Measurements from ENCODE around the gene NRROS.

The NRROS gene

GRCh38 chr3:196625331-196625730 lies 14.2 kb upstream of the NRROS start:
- TF ChIP-seq, protein P1, sequence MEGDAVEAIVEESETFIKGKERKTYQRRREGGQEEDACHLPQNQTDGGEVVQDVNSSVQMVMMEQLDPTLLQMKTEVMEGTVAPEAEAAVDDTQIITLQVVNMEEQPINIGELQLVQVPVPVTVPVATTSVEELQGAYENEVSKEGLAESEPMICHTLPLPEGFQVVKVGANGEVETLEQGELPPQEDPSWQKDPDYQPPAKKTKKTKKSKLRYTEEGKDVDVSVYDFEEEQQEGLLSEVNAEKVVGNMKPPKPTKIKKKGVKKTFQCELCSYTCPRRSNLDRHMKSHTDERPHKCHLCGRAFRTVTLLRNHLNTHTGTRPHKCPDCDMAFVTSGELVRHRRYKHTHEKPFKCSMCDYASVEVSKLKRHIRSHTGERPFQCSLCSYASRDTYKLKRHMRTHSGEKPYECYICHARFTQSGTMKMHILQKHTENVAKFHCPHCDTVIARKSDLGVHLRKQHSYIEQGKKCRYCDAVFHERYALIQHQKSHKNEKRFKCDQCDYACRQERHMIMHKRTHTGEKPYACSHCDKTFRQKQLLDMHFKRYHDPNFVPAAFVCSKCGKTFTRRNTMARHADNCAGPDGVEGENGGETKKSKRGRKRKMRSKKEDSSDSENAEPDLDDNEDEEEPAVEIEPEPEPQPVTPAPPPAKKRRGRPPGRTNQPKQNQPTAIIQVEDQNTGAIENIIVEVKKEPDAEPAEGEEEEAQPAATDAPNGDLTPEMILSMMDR (IDR thresholded peaks at IDR 0.05; ENCODE audit: insufficient read depth, low read length, poor library complexity, severe bottlenecking), result no peak
- TF ChIP-seq EZH2phosphoT487 (conservative IDR thresholded peaks at IDR 0.05; ENCODE audit: low read length), result no peak
- Histone ChIP-seq H2AFZ (ENCODE audit: low read depth, low read length, severe bottlenecking) (no peak overlapping the region), H3F3A (ENCODE audit: insufficient read depth) (no peaks in the 10 kb centered on the region), H3K4me2 (ENCODE audit: low read depth, low read length, poor library complexity, severe bottlenecking) (no peak overlapping the region), H3K9ac (ENCODE audit: low read length) (no peak overlapping the region), H3K79me2 (ENCODE audit: insufficient read depth, low read length) (no peaks in the 10 kb centered on the region), H3K9me2 (replicated peaks; ENCODE audit: insufficient read depth, low read length) (no peaks in the 10 kb centered on the region), H3K9me3 (ENCODE audit: insufficient read depth, low read length) (no peaks in the 10 kb centered on the region), H3K27ac (ENCODE audit: low read depth, low read length) (no peak overlapping the region), H3K27me3 (ENCODE audit: low read length) (no peaks in the 10 kb centered on the region), H3K36me3 (ENCODE audit: low read length) (no peaks in the 10 kb centered on the region), H3K4me3 (ENCODE audit: insufficient read depth, low read length, poor library complexity, severe bottlenecking) (no peak overlapping the region), H4K20me1 (ENCODE audit: low read depth, low read length) (no peaks in the 10 kb centered on the region)

DNA sequence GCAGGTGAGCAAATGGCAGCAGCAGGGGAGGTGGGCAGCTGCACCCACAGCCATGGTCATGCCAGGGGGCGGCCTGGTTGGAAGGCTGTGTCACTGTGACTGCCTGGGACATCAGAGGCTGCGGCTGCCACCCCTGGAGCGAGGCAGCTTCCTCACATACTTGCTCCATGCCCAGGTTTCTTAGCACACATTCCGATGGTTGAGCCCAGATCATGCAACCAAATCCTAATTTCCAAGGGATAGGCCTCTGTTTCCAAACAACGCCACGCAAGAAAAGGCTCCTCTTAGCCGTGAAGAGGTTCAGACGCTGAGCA lies 11.6 kb upstream of the NRROS start:
- Histone ChIP-seq H3K9me3 (ENCODE audit: insufficient read depth, low read length) (no peaks in the 10 kb centered on the region), H4K20me1 (ENCODE audit: low read depth, low read length) (no peaks in the 10 kb centered on the region), H3K79me2 (ENCODE audit: insufficient read depth, low read length) (no peaks in the 10 kb centered on the region), H3F3A (ENCODE audit: insufficient read depth) (peaks cover 8% of the 10 kb centered on the region), H3K27me3 (ENCODE audit: low read length) (no peaks in the 10 kb centered on the region), H2AFZ (ENCODE audit: low read depth, low read length, severe bottlenecking) (no peak overlapping the region), H3K9me2 (replicated peaks; ENCODE audit: insufficient read depth, low read length) (no peaks in the 10 kb centered on the region), H3K4me2 (ENCODE audit: low read depth, low read length, poor library complexity, severe bottlenecking) (no peak overlapping the region), H3K4me3 (ENCODE audit: insufficient read depth, low read length, poor library complexity, severe bottlenecking) (no peak overlapping the region), H3K36me3 (ENCODE audit: low read length) (no peaks in the 10 kb centered on the region), H3K27ac (ENCODE audit: low read depth, low read length) (no peak overlapping the region), H3K9ac (ENCODE audit: low read length) (no peak overlapping the region)
- TF ChIP-seq EZH2phosphoT487 (conservative IDR thresholded peaks at IDR 0.05; ENCODE audit: low read length), result no peak
- TF ChIP-seq, protein P1 (IDR thresholded peaks at IDR 0.05; ENCODE audit: insufficient read depth, low read length, poor library complexity, severe bottlenecking), result no peak

DNA sequence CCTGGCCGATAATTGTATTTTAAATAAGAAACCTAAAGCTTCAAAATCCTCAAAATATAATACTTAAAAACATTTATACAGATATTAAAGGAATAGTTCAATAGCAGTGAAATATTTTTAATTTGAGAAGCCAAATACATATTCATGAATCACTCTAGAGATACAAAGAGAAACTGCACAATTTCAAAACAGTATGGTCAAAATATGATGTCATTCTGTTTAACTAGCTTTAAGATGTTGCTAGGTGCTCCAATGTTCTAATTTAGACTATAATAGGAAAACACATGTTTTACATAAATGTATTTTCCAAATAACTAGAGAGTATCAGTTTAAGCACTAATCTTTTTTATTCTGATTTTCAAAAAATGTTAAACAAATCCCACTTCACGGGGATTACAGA lies 10.3 kb upstream of the NRROS start:
- Histone ChIP-seq H3K4me2 (ENCODE audit: low read depth, low read length, poor library complexity, severe bottlenecking) (no peak overlapping the region), H3K9ac (ENCODE audit: low read length) (no peak overlapping the region), H3K9me3 (ENCODE audit: insufficient read depth, low read length) (no peaks in the 10 kb centered on the region), H2AFZ (ENCODE audit: low read depth, low read length, severe bottlenecking) (no peak overlapping the region), H3K27ac (ENCODE audit: low read depth, low read length) (no peak overlapping the region), H3K4me3 (ENCODE audit: insufficient read depth, low read length, poor library complexity, severe bottlenecking) (no peak overlapping the region), H3K36me3 (ENCODE audit: low read length) (no peaks in the 10 kb centered on the region), H4K20me1 (ENCODE audit: low read depth, low read length) (no peaks in the 10 kb centered on the region), H3K79me2 (ENCODE audit: insufficient read depth, low read length) (no peaks in the 10 kb centered on the region), H3K9me2 (replicated peaks; ENCODE audit: insufficient read depth, low read length) (no peaks in the 10 kb centered on the region), H3F3A (ENCODE audit: insufficient read depth) (peaks cover 8% of the 10 kb centered on the region), H3K27me3 (ENCODE audit: low read length) (no peaks in the 10 kb centered on the region)
- TF ChIP-seq, protein P1 (IDR thresholded peaks at IDR 0.05; ENCODE audit: insufficient read depth, low read length, poor library complexity, severe bottlenecking), result no peak
- no peak for TF ChIP-seq EZH2phosphoT487 (conservative IDR thresholded peaks at IDR 0.05; ENCODE audit: low read length)

DNA sequence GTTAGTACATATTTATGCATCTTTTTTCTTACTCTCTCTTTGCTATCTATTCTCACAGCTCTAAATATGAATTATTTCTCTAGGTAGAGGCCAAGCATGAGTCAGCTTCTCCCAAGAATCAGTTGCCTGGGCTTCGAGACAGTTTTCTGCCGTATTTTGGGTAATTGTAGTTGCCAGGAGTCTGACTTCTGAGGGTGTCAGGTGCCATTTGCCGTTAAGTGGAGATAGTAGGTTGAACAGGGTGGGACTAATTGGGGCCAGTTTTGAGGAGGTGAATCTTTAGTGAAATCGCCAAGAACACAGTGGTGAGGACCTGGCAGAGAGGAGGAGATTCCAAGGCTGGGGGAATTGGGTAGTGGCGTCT lies 7.8 kb upstream of the NRROS start:
- H4K20me1 ChIP-seq (ENCODE audit: low read depth, low read length), result no peaks in the 10 kb centered on the region
- H3K27me3 ChIP-seq (ENCODE audit: low read length), result no peaks in the 10 kb centered on the region
- H3F3A ChIP-seq (ENCODE audit: insufficient read depth), result peaks cover 8% of the 10 kb centered on the region
- TF ChIP-seq, protein P1 (IDR thresholded peaks at IDR 0.05; ENCODE audit: insufficient read depth, low read length, poor library complexity, severe bottlenecking), result no peak
- TF ChIP-seq EZH2phosphoT487 (conservative IDR thresholded peaks at IDR 0.05; ENCODE audit: low read length), result no peak
- no peaks in the 10 kb centered on the region for H3K9me2 ChIP-seq (replicated peaks; ENCODE audit: insufficient read depth, low read length)
- H2AFZ ChIP-seq (ENCODE audit: low read depth, low read length, severe bottlenecking), result peak overlapping the region; percentile 97
- peak overlapping the region; percentile 73 for H3K27ac ChIP-seq (ENCODE audit: low read depth, low read length)
- peak overlapping the region; percentile 71 for H3K9ac ChIP-seq (ENCODE audit: low read length)
- no peaks in the 10 kb centered on the region for H3K36me3 ChIP-seq (ENCODE audit: low read length)
- H3K4me3 ChIP-seq (ENCODE audit: insufficient read depth, low read length, poor library complexity, severe bottlenecking), result peak overlapping the region; percentile 71
- H3K9me3 ChIP-seq (ENCODE audit: insufficient read depth, low read length), result no peaks in the 10 kb centered on the region
- H3K79me2 ChIP-seq (ENCODE audit: insufficient read depth, low read length), result no peaks in the 10 kb centered on the region
- peak overlapping the region; percentile 100 for H3K4me2 ChIP-seq (ENCODE audit: low read depth, low read length, poor library complexity, severe bottlenecking)

All from SU-DHL-6 (cell line).